Uterus (tissue), 2 donors: ENCODE measurements around the gene MAP3K3.

Source experiments
- POLR2A ChIP-seq, 2 donors: fragments of 450-650 bp; IDR thresholded peaks; one replicate each; pipeline ENCODE4 v1.6.1; 2016; ENCODE audit warnings: antibody characterized with exemption in 2 of 2, mild to moderate bottlenecking in 1 of 2, moderate library complexity in 1 of 2
- TF ChIP-seq, protein P1 (sequence below), 4 experiments: fragments of 200-600 bp in 2 of 4; fragments of 450-650 bp in 2 of 4; sonication (generic) in 2 of 4; IDR thresholded peaks; one replicate each; pipeline ENCODE4 v1.5.1; 2016 to 2019; ENCODE audit warnings: antibody characterized with exemption in 4 of 4, mild to moderate bottlenecking in 2 of 4, moderate library complexity in 1 of 4

- TF ChIP-seq, protein P1, sequence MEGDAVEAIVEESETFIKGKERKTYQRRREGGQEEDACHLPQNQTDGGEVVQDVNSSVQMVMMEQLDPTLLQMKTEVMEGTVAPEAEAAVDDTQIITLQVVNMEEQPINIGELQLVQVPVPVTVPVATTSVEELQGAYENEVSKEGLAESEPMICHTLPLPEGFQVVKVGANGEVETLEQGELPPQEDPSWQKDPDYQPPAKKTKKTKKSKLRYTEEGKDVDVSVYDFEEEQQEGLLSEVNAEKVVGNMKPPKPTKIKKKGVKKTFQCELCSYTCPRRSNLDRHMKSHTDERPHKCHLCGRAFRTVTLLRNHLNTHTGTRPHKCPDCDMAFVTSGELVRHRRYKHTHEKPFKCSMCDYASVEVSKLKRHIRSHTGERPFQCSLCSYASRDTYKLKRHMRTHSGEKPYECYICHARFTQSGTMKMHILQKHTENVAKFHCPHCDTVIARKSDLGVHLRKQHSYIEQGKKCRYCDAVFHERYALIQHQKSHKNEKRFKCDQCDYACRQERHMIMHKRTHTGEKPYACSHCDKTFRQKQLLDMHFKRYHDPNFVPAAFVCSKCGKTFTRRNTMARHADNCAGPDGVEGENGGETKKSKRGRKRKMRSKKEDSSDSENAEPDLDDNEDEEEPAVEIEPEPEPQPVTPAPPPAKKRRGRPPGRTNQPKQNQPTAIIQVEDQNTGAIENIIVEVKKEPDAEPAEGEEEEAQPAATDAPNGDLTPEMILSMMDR (IDR thresholded peaks at IDR 0.05), result no peak
- no peak for TF ChIP-seq POLR2A (IDR thresholded peaks at IDR 0.05)
Measured at GRCh38 chr17:63578027-63578768, 44.0 kb upstream of the MAP3K3 start.
